Naive thymus-derived CD4-positive, alpha-beta T cell (primary cell): Measurements from ENCODE around the gene NOSIP. TPM values are rescaled to one million over a fixed set of nuclear protein-coding genes. Genes with fewer than 3 reads are reported as not detected.

Source experiments
- ATAC-seq: fragments of 150-1000 bp; cut with Tn5 transposase; 2 replicates; pipeline ENCODE4 v1.10.0; 2021; ENCODE audit warnings: mild to moderate bottlenecking, moderate library complexity
- CTCF ChIA-PET: fragments of 350-600 bp; sonication (Branson Sonifier 250); formaldehyde crosslinking; loops from one replicate; lab custom pipeline; 2021; ENCODE audit warnings: antibody characterized with exemption; lab: Charles Lee
- POLR2A ChIA-PET: fragments of 350-600 bp; sonication (Branson Sonifier 250); formaldehyde crosslinking; loops from one replicate; lab custom pipeline; 2021; ENCODE audit warnings: antibody characterized with exemption, inconsistent platforms; lab: Charles Lee
- DNase-seq, 9 donors: peaks; one replicate each; pipeline versions ENCODE4 v3.0.0 to v3.0.0-alpha.2; 2020 to 2022; ENCODE audit warnings: mixed read lengths in 1 of 9
- H3K27ac ChIP-seq: one replicate; pipeline ENCODE4 v1.7.0; 2013; ENCODE audit warnings: mild to moderate bottlenecking, low read depth, low read length, moderate library complexity
- H3K27me3 ChIP-seq, 2 donors: one replicate each; pipeline ENCODE4 v1.7.0; 2013; ENCODE audit warnings: low read length in 2 of 2, mild to moderate bottlenecking in 2 of 2, moderate library complexity in 2 of 2; ENCODE audit not compliant: control insufficient read depth in 2 of 2, insufficient read depth in 2 of 2
- H3K36me3 ChIP-seq, 3 experiments: 1 replicate in 2 of 3; 2 replicates in 1 of 3; pipeline ENCODE4 v1.7.0; 2013; ENCODE audit warnings: low read length in 3 of 3, mild to moderate bottlenecking in 3 of 3, moderate library complexity in 1 of 3; ENCODE audit not compliant: insufficient read depth in 3 of 3, control insufficient read depth in 2 of 3
- H3K4me1 ChIP-seq, 2 donors: one replicate each; pipeline ENCODE4 v1.7.0; 2013; ENCODE audit warnings: low read length in 2 of 2, mild to moderate bottlenecking in 2 of 2, moderate library complexity in 1 of 2; ENCODE audit not compliant: control insufficient read depth in 2 of 2, insufficient read depth in 2 of 2
- H3K4me3 ChIP-seq: 2 replicates; pipeline ENCODE4 v1.7.0; 2013; ENCODE audit warnings: mild to moderate bottlenecking, low read length
- H3K9me3 ChIP-seq, 3 experiments: 1 replicate in 2 of 3; 2 replicates in 1 of 3; pipeline ENCODE4 v1.7.0; 2013; ENCODE audit warnings: low read length in 3 of 3; ENCODE audit not compliant: control insufficient read depth in 2 of 3
- H3K27ac Mint-ChIP-seq, 9 donors: one replicate each; pipeline ENCODE4 v1.8.0; 2020 to 2022; ENCODE audit warnings: mixed read lengths in 9 of 9, mild to moderate bottlenecking in 8 of 9, moderate library complexity in 5 of 9, inconsistent platforms in 2 of 9
- H3K27me3 Mint-ChIP-seq, 5 donors: one replicate each; pipeline ENCODE4 v1.8.0; 2021 to 2022; ENCODE audit warnings: mixed read lengths in 5 of 5, mild to moderate bottlenecking in 1 of 5
- H3K36me3 Mint-ChIP-seq, 5 donors: one replicate each; pipeline ENCODE4 v1.8.0; 2020 to 2022; ENCODE audit warnings: mixed read lengths in 5 of 5, mild to moderate bottlenecking in 3 of 5, inconsistent platforms in 1 of 5
- H3K4me1 Mint-ChIP-seq, 7 donors: one replicate each; pipeline ENCODE4 v1.8.0; 2020 to 2022; ENCODE audit warnings: mixed read lengths in 7 of 7, mild to moderate bottlenecking in 3 of 7, inconsistent platforms in 1 of 7
- H3K4me3 Mint-ChIP-seq, 10 donors: one replicate each; pipeline ENCODE4 v1.8.0; 2020 to 2022; ENCODE audit warnings: mild to moderate bottlenecking in 10 of 10, mixed read lengths in 10 of 10, moderate library complexity in 6 of 10, inconsistent platforms in 2 of 10
- H3K9me3 Mint-ChIP-seq, 11 donors: one replicate each; pipeline ENCODE4 v1.8.0; 2020 to 2022; ENCODE audit warnings: mixed read lengths in 11 of 11, mild to moderate bottlenecking in 4 of 11, inconsistent platforms in 1 of 11, moderate library complexity in 1 of 11
- intact Hi-C, 2 donors: fragments of 100-400 bp; cut with micrococcal nuclease; formaldehyde crosslinking; loops; one replicate each; pipeline ENCODE4 v1.15.1; 2023
- polyA plus RNA-seq, 2 donors: library from polyadenylated mRNA; unstranded; fragments of 300-500 nt; fragmentation: Illumina TruSeq; gene quantifications; one replicate each; pipeline ENCODE4 v1.2.3, GENCODE V29; 2021
- total RNA-seq, 6 experiments: library from RNA in 5 of 6; stranded (reverse) in 5 of 6; gene quantifications; 1 replicate in 5 of 6; 2 replicates in 1 of 6; pipeline ENCODE4 v1.2.3 and lab custom pipeline; 2021 to 2026

NOSIP gene
- total and polyA plus RNA-seq, 7 experiments from 2014 or later = 222 to 1,232 (median 246) TPM

DNA sequence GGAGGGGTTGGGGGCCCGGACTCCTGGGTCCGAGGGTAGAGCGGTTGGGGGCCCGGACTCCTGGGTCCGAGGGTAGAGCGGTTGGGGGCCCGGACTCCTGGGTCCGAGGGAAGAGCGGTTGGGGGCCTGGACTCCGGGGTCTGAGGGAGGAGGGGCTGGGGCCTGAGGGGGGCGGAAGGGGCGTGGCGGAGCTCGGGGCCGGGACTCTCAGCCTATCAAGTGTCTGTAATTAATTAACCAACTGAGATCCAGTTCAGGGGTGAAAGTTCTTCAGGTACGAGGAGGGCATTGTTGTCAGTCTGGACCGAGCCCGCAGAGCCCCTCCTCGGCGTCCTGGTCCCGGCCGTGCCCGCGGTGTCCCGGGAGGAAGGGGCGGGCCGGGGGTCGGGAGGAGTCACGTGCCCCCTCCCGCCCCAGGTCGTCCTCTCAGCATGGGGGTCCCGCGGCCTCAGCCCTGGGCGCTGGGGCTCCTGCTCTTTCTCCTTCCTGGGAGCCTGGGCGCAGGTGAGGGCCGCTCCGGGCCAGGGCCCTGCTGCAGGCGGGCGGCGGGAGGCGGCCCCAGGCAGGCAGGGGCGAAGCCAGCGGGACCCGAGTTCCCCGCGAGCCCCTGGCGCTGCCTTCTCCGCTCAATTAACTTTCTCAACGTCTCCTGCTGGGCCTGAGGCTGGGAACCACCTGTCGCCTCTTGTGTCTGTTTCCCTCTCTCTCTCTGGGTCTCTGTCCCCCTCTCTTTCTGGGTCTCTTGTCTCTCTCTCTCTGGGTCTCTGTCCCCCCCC, 67.2 kb downstream of the NOSIP start:
- H3K9me3 Mint-ChIP-seq = no peaks in the 10 kb centered on the region
- intact Hi-C loops = loop anchor here in 1 of 2 donors (2.0 kb wide), 1 partner anchor 22 kb away; no protein-coding TSS in a partner anchor

DNA sequence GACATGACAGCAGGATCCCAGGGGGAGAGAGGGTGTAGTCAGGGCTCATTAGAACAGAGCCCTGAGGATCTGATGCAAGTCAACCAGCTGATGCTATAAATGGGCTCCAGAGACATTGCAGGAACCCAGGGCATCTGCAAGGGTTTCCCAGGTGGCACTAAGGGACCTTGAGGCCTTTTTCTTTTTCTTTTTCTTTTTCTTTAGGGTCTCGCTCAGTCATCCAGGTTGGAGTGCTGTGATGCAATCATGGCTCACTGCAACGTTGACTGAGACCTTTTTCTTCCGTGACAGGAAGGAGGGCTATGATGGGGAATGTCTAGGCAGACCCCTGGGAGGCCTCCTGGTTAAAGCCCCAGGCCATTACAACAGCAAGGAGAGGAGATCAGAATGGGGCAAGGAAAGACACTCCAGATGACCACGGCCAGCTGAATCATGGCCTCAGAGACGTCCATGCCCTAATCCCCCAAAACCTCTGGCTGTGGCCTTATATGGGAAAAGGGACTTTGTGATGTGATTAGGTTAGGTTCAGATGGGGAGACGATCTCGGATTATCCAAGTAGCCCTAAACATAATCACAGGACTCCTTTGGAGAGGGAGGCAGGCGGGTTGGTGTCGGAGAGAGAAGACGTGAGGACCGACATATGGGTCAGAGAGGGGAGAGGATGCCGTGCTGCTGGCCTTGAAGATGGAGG, 72.4 kb downstream of the NOSIP start:
- Histone ChIP-seq H3K36me3 (no peaks in the 10 kb centered on the region), H3K4me1 (peaks cover 12 to 28% of the 10 kb centered on the region in 2 donors), H3K9me3 (no peaks in the 10 kb centered on the region), H3K27ac (no peak overlapping the region), H3K27me3 (no peaks in the 10 kb centered on the region), H3K4me3 (no peak overlapping the region)
- no peak for ATAC-seq
- no peaks in the 10 kb centered on the region for H3K36me3 Mint-ChIP-seq
- peak overlapping the region in 5 of 9 donors; percentile 54 to 76 (median 67) for H3K27ac Mint-ChIP-seq
- CTCF ChIA-PET = interaction anchor here (0.9 to 10.6 kb wide), 5 partner anchors 44 to 173 kb away, joined by 3 to 314 read pairs (median 4); no protein-coding TSS in a partner anchor
- intact Hi-C loops = no loop called here
- H3K4me3 Mint-ChIP-seq = no peak overlapping the region
- peaks cover 0 to 6% (median 0%) of the 10 kb centered on the region in 5 donors for H3K27me3 Mint-ChIP-seq
- POLR2A ChIA-PET = interaction anchor here (0.6 to 7.4 kb wide), 6 partner anchors 38 to 64 kb away, joined by 3 to 118 read pairs (median 4); no protein-coding TSS in a partner anchor
- peaks cover 17 to 37% (median 32%) of the 10 kb centered on the region in 7 donors for H3K4me1 Mint-ChIP-seq
- H3K9me3 Mint-ChIP-seq = no peaks in the 10 kb centered on the region
- DNase-seq = no peak

More for the DNA sequence above, 67.2 kb downstream of the NOSIP start:
- H3K27me3 Mint-ChIP-seq = peaks cover 0 to 13% (median 0%) of the 10 kb centered on the region in 5 donors
- peak overlapping the region; percentile 84 to 95 (median 90) for H3K4me3 Mint-ChIP-seq
- ChIA-PET CTCF (interaction anchor here (0.6 to 3.3 kb wide), 5 partner anchors 23 to 134 kb away, joined by 3 to 26 read pairs (median 4); no protein-coding TSS in a partner anchor), POLR2A (interaction anchor here (0.5 to 2.2 kb wide), 13 partner anchors 9 to 67 kb away, joined by 3 to 14 read pairs (median 5); partner anchors contain the start of genes NOSIP and RCN3)
- peak in 1 of 9 donors; percentile 12 for DNase-seq
- Histone ChIP-seq H3K4me3 (peak overlapping the region; percentile 61), H3K4me1 (peaks cover 11 to 40% of the 10 kb centered on the region in 2 donors), H3K9me3 (no peaks in the 10 kb centered on the region), H3K36me3 (no peaks in the 10 kb centered on the region), H3K27ac (peak overlapping the region; percentile 81), H3K27me3 (no peaks in the 10 kb centered on the region)
- peak; percentile 49 for ATAC-seq
- H3K27ac Mint-ChIP-seq = peak overlapping the region; percentile 74 to 92 (median 89)
- peaks cover 0 to 6% (median 3%) of the 10 kb centered on the region in 5 donors for H3K36me3 Mint-ChIP-seq
- H3K4me1 Mint-ChIP-seq = peaks cover 24 to 57% (median 40%) of the 10 kb centered on the region in 7 donors

DNA sequence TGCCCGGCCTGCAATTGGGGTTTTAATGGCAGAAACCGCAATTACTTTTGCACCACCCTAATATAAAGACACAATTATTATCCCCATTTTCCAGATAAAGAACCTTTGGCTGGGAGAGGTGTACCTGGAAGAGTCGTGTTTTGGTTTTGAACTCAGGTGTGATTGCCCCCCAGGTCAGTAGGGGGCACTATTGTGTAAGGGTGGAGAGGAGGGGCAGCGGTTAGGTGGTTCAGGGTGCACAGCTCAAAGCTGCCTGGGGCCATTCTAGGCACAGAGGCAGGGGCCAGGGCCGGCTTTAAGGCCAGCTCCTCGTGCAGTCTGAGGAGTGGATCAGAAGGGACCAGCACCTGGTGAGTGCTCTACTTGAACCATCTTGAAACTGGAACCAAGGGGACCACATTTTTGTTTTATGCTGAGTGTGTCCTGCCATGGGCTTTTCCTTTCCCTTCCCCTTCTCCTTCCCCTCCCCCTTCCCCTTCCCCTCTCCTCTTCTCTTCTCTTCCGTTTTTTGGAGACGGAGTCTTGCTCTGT, 73.7 kb downstream of the NOSIP start:
- Mint-ChIP-seq H3K36me3 (no peaks in the 10 kb centered on the region), H3K4me1 (peaks cover 12 to 40% (median 36%) of the 10 kb centered on the region in 7 donors), H3K27ac (peak overlapping the region in 7 of 9 donors; percentile 46 to 91 (median 73)), H3K4me3 (no peak overlapping the region), H3K27me3 (peaks cover 0 to 4% (median 0%) of the 10 kb centered on the region in 5 donors), H3K9me3 (no peaks in the 10 kb centered on the region)
- H3K27ac ChIP-seq = no peak overlapping the region
- peak; percentile 60 to 91 (median 78) for DNase-seq
- H3K27me3 ChIP-seq = no peaks in the 10 kb centered on the region
- no peak overlapping the region for H3K4me3 ChIP-seq
- intact Hi-C loops = loop anchor here (1.0 kb wide), 3 partner anchors 41 to 166 kb away; no protein-coding TSS in a partner anchor
- ChIA-PET CTCF (interaction anchor here (0.6 to 10.6 kb wide), 18 partner anchors 9 to 181 kb away, joined by 3 to 314 read pairs (median 4); partner anchors contain the start of gene PRMT1), POLR2A (interaction anchor here (0.6 to 7.4 kb wide), 10 partner anchors 30 to 84 kb away, joined by 3 to 118 read pairs (median 4); partner anchors contain the start of genes NOSIP and PRR12)
- peak; percentile 95 for ATAC-seq
- H3K9me3 ChIP-seq = no peaks in the 10 kb centered on the region
- peaks cover 19 to 32% of the 10 kb centered on the region in 2 donors for H3K4me1 ChIP-seq
- no peaks in the 10 kb centered on the region for H3K36me3 ChIP-seq

Other genes starting within 250 kb of the NOSIP start
- 100 to 1,000 TPM; 269 to 416 (median 345) TPM for gene CD37, start 245.2 kb downstream of the NOSIP start, total RNA-seq
- 100 to 1,000 TPM; 192 to 226 TPM for gene CD37, start 245.2 kb downstream of the NOSIP start, polyA plus RNA-seq
- under 1 TPM in 1 of 5 experiments, not detected in 4; 0.29 TPM for gene TEAD2, start 218.1 kb downstream of the NOSIP start, total RNA-seq
- not detected for gene TEAD2, start 218.1 kb downstream of the NOSIP start, polyA plus RNA-seq
- gene DKKL1, start 216.7 kb downstream of the NOSIP start, total RNA-seq = not detected
- gene DKKL1, start 216.7 kb downstream of the NOSIP start, polyA plus RNA-seq = not detected
- gene KASH5, start 192.3 kb downstream of the NOSIP start, total RNA-seq = under 1 TPM in 3 of 5 experiments, not detected in 2; 0.27 to 0.97 (median 0.42) TPM
- not detected for gene KASH5, start 192.3 kb downstream of the NOSIP start, polyA plus RNA-seq
- gene PTH2, start 157.1 kb downstream of the NOSIP start, total RNA-seq = not detected
- gene PTH2, start 157.1 kb downstream of the NOSIP start, polyA plus RNA-seq = not detected
- not detected for gene GFY, start 155.2 kb downstream of the NOSIP start, total RNA-seq
- gene GFY, start 155.2 kb downstream of the NOSIP start, polyA plus RNA-seq = not detected
- gene SLC17A7, start 139.0 kb downstream of the NOSIP start, total RNA-seq = under 1 TPM in 2 of 5 experiments, not detected in 3; 0.12 to 0.22 TPM
- gene SLC17A7, start 139.0 kb downstream of the NOSIP start, polyA plus RNA-seq = not detected
- gene PIH1D1, start 128.7 kb downstream of the NOSIP start, total RNA-seq = 100 to 1,000 TPM; 136 to 183 (median 159) TPM
- gene PIH1D1, start 128.7 kb downstream of the NOSIP start, polyA plus RNA-seq = 10 to 100 TPM; 62.7 to 91.8 TPM
- 10 to 100 TPM; 27.6 to 38.1 (median 33.3) TPM for gene ALDH16A1, start 127.3 kb downstream of the NOSIP start, total RNA-seq
- 10 to 100 TPM; 28.3 to 37.8 TPM for gene ALDH16A1, start 127.3 kb downstream of the NOSIP start, polyA plus RNA-seq
- 100 to 1,000 TPM in 3 of 5 experiments, 10 to 100 TPM in 2; 90.6 to 401 (median 280) TPM for gene FLT3LG, start 106.3 kb downstream of the NOSIP start, total RNA-seq
- gene FLT3LG, start 106.3 kb downstream of the NOSIP start, polyA plus RNA-seq = 100 to 1,000 TPM; 148 to 168 TPM
- 1,000 to 10,000 TPM; 2,467 to 6,044 (median 5,762) TPM for gene RPL13A, start 92.9 kb downstream of the NOSIP start, total RNA-seq
- gene RPL13A, start 92.9 kb downstream of the NOSIP start, polyA plus RNA-seq = 1,000 to 10,000 TPM; 3,356 to 4,438 TPM
- gene RPS11, start 84.1 kb downstream of the NOSIP start, total RNA-seq = 1,000 to 10,000 TPM; 2,065 to 3,362 (median 2,972) TPM
- 1,000 to 10,000 TPM; 2,125 to 2,254 TPM for gene RPS11, start 84.1 kb downstream of the NOSIP start, polyA plus RNA-seq
- 100 to 1,000 TPM in 1 of 5 experiments, 10 to 100 TPM in 3, 1 to 10 TPM in 1; 8.2 to 177 (median 47.5) TPM for gene FCGRT, start 67.9 kb downstream of the NOSIP start, total RNA-seq
- 100 to 1,000 TPM; 117 to 129 TPM for gene FCGRT, start 67.9 kb downstream of the NOSIP start, polyA plus RNA-seq
- 10 to 100 TPM in 1 of 5 experiments, 1 to 10 TPM in 4; 1.9 to 14.5 (median 3.5) TPM for gene RCN3, start 52.6 kb downstream of the NOSIP start, total RNA-seq
- 10 to 100 TPM in 1 of 2 donors, 1 to 10 TPM in 1; 6.9 to 12.3 TPM for gene RCN3, start 52.6 kb downstream of the NOSIP start, polyA plus RNA-seq
- 1 to 10 TPM in 2 of 5 experiments, under 1 TPM in 3; 0.44 to 2.9 (median 0.58) TPM for gene PRRG2, start 760 bp upstream of the NOSIP start, total RNA-seq
- under 1 TPM in 1 of 2 donors, not detected in 1; 0.30 TPM for gene PRRG2, start 760 bp upstream of the NOSIP start, polyA plus RNA-seq
- 10 to 100 TPM; 45.6 to 69.4 (median 60.0) TPM for gene PRR12, start 10.6 kb upstream of the NOSIP start, total RNA-seq
- under 1 TPM; 0.25 to 0.74 TPM for gene PRR12, start 10.6 kb upstream of the NOSIP start, polyA plus RNA-seq
- gene RRAS, start 59.6 kb upstream of the NOSIP start, total RNA-seq = 10 to 100 TPM; 11.0 to 18.6 (median 13.8) TPM
- 10 to 100 TPM; 31.8 to 37.0 TPM for gene RRAS, start 59.6 kb upstream of the NOSIP start, polyA plus RNA-seq
- gene SCAF1, start 61.7 kb upstream of the NOSIP start, total RNA-seq = 10 to 100 TPM; 35.0 to 74.9 (median 48.8) TPM
- 1 to 10 TPM; 1.4 to 3.7 TPM for gene SCAF1, start 61.7 kb upstream of the NOSIP start, polyA plus RNA-seq
- 100 to 1,000 TPM; 176 to 346 (median 212) TPM for gene IRF3, start 85.3 kb upstream of the NOSIP start, total RNA-seq
- gene IRF3, start 85.3 kb upstream of the NOSIP start, polyA plus RNA-seq = 10 to 100 TPM; 55.5 to 80.7 TPM
- 10 to 100 TPM; 11.3 to 57.2 (median 22.6) TPM for gene BCL2L12, start 85.4 kb upstream of the NOSIP start, total RNA-seq
- gene BCL2L12, start 85.4 kb upstream of the NOSIP start, polyA plus RNA-seq = 10 to 100 TPM; 11.4 to 14.8 TPM
- gene PRMT1, start 96.7 kb upstream of the NOSIP start, total RNA-seq = 100 to 1,000 TPM in 1 of 5 experiments, 10 to 100 TPM in 4; 73.1 to 169 (median 95.3) TPM
- 100 to 1,000 TPM; 126 to 145 TPM for gene PRMT1, start 96.7 kb upstream of the NOSIP start, polyA plus RNA-seq
- 1 to 10 TPM; 2.8 to 7.5 (median 4.6) TPM for gene ADM5, start 109.0 kb upstream of the NOSIP start, total RNA-seq
- gene ADM5, start 109.0 kb upstream of the NOSIP start, polyA plus RNA-seq = under 1 TPM in 1 of 2 donors, not detected in 1; 0.34 TPM
- gene CPT1C, start 110.6 kb upstream of the NOSIP start, total RNA-seq = 1 to 10 TPM in 4 of 5 experiments, under 1 TPM in 1; 0.96 to 6.0 (median 1.5) TPM
- 1 to 10 TPM in 1 of 2 donors, not detected in 1; 1.7 TPM for gene CPT1C, start 110.6 kb upstream of the NOSIP start, polyA plus RNA-seq
- 1 to 10 TPM; 1.4 to 3.6 (median 2.8) TPM for gene TSKS, start 182.8 kb upstream of the NOSIP start, total RNA-seq
- 1 to 10 TPM in 1 of 2 donors, under 1 TPM in 1; 0.51 to 1.1 TPM for gene TSKS, start 182.8 kb upstream of the NOSIP start, polyA plus RNA-seq
- gene AP2A1, start 186.4 kb upstream of the NOSIP start, total RNA-seq = 10 to 100 TPM; 38.2 to 83.3 (median 56.7) TPM
- 1 to 10 TPM; 3.8 to 8.3 TPM for gene AP2A1, start 186.4 kb upstream of the NOSIP start, polyA plus RNA-seq
- gene FUZ, start 232.7 kb upstream of the NOSIP start, total RNA-seq = 10 to 100 TPM; 16.0 to 28.4 (median 26.8) TPM
- 1 to 10 TPM; 3.8 to 6.3 TPM for gene FUZ, start 232.7 kb upstream of the NOSIP start, polyA plus RNA-seq
- 10 to 100 TPM; 36.8 to 75.2 (median 55.4) TPM for gene MED25, start 237.7 kb upstream of the NOSIP start, total RNA-seq
- gene MED25, start 237.7 kb upstream of the NOSIP start, polyA plus RNA-seq = 10 to 100 TPM; 10.8 to 16.7 TPM